ENCODE measurements around the gene SRP19.

DNA sequence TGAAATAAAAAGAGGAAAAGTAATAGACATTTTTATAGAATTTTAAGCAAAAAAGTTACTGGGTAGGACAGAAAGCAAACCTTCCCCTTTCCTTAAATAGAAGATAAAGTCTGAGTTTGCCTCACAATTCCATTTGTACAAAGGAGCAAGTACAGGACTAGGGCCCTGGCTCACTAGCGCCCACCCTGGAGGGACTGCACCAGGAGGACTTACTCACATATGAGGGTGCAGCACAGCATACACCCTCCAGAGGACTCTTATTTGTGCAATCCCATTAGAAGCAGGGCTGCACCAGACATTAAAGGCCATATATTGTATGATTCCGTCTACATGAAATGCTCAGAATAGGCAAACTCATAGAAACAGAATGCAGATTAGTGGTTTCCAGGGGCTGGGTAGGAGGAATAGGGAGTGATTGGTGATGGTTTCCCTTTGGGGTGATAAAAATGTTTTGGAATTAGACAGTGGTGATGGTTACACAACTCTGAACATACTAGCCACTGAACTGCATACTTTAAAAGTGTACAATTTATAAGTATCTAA is 56.4 kb downstream of the SRP19 start:
- no peak for TF ChIP-seq EP300 (IDR thresholded peaks at IDR 0.05; ENCODE audit: borderline replicate concordance)
- TF ChIP-seq, protein P1, sequence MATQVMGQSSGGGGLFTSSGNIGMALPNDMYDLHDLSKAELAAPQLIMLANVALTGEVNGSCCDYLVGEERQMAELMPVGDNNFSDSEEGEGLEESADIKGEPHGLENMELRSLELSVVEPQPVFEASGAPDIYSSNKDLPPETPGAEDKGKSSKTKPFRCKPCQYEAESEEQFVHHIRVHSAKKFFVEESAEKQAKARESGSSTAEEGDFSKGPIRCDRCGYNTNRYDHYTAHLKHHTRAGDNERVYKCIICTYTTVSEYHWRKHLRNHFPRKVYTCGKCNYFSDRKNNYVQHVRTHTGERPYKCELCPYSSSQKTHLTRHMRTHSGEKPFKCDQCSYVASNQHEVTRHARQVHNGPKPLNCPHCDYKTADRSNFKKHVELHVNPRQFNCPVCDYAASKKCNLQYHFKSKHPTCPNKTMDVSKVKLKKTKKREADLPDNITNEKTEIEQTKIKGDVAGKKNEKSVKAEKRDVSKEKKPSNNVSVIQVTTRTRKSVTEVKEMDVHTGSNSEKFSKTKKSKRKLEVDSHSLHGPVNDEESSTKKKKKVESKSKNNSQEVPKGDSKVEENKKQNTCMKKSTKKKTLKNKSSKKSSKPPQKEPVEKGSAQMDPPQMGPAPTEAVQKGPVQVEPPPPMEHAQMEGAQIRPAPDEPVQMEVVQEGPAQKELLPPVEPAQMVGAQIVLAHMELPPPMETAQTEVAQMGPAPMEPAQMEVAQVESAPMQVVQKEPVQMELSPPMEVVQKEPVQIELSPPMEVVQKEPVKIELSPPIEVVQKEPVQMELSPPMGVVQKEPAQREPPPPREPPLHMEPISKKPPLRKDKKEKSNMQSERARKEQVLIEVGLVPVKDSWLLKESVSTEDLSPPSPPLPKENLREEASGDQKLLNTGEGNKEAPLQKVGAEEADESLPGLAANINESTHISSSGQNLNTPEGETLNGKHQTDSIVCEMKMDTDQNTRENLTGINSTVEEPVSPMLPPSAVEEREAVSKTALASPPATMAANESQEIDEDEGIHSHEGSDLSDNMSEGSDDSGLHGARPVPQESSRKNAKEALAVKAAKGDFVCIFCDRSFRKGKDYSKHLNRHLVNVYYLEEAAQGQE (IDR thresholded peaks at IDR 0.05; ENCODE audit: low read depth) = no peak

All from Ishikawa (cell line).